Forelimb muscle (tissue), 1 donor: ENCODE results near the gene BMPER. TPM values are rescaled to one million over a fixed set of nuclear protein-coding genes. Genes with fewer than 3 reads are reported as not detected.
A peak's percentile ranks its signal among the peaks of the same experiment; 100 is the strongest.

ENCODE experiments used
- DNase-seq: peaks from one replicate; pipeline ENCODE4 v3.0.0-alpha.2; 2013; ENCODE audit warnings: low read depth
- polyA plus RNA-seq: library from polyadenylated mRNA; unstranded; fragments of 120-200 nt; gene quantifications from one replicate; pipeline ENCODE4 v1.2.1, GENCODE V29; 2013; ENCODE audit not compliant: insufficient read length

BMPER gene
- polyA plus RNA-seq, 1 donor: 3.6 TPM

- no peak for DNase-seq
Observed at GRCh38 chr7:33968591-33968990, 63.3 kb downstream of the BMPER start.

- DNase-seq: no peak
Observed at GRCh38 chr7:33970536-33970935, 65.2 kb downstream of the BMPER start.

DNA sequence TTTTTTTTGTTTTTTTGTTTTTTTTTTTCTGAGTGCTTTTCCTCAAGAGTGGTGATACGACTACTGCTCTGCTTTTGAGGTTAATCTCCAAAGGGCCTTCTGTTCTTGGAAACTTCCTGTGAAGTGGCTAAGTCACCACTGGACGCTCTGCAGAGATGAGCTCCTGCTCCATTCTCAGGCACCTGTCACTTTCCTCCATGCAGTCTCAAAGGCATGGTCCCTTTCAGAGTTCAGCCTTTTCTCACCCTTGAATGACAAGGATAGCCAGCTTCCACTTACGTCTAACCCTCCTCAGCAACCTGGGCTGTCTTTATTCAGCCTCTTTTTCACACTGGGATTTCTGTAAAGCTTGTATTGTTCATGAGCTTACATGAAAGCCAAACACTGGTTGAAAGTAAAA, 65.8 kb downstream of the BMPER start:
- DNase-seq: no peak

DNA sequence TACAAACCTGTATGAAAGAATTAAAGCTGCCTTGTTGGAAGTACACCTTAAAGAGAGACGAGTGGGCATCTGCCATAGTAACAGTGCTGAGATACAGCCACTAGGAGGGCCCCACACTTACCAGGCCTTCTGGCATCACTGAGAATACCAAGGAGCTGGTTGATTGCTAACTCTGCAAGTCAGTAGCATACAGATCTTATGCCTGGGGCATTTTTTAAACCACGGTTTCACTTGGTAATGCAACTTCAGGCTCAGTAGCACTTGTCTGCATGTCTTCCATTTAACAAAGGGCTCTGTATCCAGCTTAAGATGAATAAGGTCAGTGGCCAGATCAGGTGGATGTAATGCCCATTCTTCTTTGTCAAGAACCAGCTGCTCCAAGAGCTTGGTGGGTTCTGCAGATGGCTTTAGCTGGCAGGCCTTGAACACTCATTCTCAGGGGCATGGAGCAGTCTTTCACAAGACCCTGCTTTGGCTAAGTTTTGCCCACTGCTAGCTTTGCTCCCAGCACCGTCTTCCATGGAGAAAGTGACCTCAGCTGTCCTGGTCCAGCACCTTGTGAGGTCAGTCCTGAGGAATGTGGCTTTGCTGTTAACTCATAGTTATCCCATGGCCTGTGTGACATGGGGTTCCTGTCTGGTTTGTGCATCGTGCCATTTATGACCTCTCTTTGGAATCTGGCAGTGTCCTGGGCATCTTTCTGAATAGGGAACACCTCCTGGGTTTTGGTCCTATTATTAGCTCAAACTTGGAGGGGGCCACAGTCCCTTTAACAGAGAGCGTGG, 68.1 kb downstream of the BMPER start:
- no peak for DNase-seq

GRCh38 chr7:33979300-33979806, 74.0 kb downstream of the BMPER start:
- DNase-seq: no peak

- no peak for DNase-seq
Observed at GRCh38 chr7:33979807-33980355, 74.5 kb downstream of the BMPER start.

- no peak for DNase-seq
Observed at GRCh38 chr7:33981226-33981625, 75.9 kb downstream of the BMPER start.

DNA sequence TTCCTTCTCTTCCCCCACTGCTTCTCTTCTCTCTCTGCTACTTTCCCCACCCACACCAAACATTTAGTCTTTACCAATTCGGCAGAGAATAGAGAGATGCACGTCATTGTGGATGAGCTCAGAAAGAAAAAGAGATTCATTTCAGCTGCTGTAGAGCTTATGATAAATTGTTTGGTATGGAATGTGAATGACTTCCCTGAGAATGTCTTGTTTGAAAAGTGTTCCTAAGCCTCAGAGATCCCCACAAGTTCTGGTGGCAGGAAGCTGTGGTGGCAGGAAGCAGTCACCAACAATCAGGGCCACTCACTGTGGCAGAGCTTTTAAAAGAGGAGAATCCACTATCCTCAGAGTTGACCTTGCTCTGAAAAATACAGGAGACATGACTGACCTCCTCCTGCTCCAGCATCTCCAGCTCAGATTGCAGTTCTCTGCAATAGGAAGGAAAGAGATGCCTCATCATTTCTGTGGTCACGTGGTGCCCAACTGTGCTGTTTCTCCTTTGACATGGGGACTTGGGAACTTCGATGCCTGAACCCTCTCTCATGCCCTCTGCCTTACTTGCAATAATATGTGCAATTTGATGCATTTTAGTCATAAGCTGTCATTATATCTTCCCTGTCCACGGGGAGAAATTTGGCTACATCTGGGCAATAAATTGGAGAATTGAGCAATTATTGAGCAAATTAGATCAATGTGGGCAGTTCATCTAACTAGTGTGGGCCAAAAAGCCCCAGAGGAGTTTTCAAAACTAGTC, 76.5 kb downstream of the BMPER start:
- DNase-seq: no peak

DNA sequence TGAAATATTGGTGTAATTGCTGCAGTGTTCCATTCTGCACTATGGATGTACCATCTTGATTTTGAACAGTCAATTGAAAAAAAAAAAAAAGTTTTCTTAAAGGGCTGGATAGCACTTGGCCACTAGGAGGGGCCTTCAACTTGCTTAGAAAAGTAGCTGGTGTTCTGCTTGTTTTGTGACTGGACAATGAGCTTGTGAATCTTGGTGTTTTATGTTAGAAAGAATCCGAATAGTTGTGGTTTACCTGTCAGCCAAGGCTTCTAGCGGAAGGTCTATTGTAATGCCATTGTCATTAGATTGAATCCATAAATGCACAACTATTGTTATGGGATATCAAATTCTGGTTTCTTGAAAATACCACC, 77.1 kb downstream of the BMPER start:
- no peak for DNase-seq

DNA sequence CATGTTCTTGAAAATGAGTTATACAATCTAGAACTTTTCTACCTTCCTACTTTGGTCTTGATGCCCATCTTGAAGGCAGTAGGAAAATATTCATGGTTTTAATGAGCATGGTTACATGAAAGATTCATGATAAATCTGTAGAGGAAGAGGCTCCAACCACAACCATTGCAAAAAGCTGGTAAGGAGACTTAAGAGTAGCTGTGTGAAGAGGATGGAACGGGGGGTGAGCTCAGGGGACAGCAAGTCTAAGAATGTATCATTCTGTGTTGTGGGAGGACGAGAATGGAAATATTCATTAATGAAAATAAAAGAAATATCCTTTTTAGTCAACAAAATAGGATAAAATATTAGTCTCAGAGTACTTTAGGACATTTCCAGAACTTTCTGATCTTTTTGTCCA, 81.1 kb downstream of the BMPER start:
- no peak for DNase-seq

DNA sequence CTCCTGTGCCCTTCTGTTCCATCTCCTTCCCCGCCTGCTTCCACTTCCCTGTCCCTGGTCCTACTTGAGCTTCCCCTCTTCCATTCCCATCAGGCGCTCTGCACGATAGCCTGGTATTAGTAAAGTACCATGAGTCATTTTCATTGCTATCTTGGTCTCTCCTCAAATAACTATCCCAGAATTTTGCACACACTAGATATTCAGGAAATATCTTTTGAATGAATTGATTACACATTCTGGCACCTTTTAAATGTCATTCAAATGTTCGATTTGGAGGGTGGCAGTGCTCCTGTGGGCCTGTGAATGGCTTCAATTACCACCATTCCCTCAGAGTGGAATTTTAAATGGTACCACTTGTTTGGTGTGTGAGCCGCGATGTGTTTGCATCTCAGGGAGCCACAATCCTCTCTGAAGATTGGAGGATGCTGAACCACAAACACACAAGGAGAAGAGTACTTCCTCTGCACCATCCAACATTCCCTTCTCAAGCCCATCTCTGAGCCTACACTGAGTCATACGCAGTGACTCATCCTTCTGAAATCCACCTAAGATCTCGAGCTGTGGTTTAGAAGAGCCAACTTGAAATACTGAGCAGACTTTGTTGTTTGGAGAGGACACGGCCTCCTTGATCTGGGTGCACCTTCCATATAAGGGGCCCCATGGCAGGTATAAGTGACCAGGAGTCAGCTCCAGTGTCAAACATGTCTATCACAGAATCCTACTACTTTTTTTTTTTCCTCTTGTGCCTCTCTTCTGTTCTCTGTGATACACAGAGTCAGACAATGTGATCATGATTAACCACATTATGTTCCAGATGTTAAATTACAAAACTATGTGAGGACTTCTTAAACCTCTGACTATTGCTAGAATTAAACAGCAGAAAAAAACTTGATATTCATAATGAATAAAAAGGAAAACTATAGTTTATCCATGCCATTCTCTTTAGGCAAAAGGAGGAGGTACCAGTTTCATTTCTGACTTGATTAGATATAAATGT, 81.9 kb downstream of the BMPER start:
- no peak for DNase-seq

DNA sequence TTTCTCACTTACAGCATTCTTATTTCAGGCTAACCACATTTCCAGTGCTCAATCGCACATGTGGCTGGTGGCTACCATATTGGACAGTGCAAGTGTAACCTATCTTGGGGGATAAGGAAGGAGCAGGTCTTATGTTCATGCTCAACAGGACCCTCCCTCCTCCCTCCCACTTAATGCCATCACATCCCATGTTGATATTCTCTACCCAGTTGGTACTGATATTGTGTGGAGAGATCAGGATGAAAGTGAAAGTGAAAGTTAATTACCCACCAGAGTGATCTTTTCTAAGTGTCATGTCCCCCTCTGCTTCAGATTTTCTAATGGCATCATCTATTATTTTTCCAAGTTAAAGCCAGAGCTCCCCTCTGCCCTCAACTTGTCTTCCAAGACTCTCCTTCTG, 91.6 kb downstream of the BMPER start:
- no peak for DNase-seq

DNA sequence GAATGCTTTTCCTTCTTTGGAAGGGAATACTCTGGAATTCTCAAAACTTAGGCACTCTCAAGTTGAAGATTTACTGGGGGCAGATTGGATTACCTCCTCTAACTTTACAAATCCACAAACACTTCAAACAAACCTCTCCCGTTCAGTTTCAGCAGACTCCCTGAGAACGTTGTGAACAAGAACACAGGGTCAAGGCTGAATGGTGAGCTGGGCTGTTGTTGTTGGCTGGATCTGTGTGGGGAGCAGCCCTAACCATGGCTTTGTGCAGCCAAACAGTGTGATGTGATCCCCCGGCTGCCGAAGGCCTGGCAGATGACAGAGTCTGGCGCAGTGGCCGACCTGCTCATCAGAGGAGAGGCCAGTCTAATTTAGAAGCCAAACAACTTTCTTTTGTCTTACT, 93.1 kb downstream of the BMPER start:
- no peak for DNase-seq

- DNase-seq: no peak
Observed at GRCh38 chr7:34011017-34011695, 105.8 kb downstream of the BMPER start.

GRCh38 chr7:34011696-34012095, 106.4 kb downstream of the BMPER start:
- DNase-seq: no peak

DNA sequence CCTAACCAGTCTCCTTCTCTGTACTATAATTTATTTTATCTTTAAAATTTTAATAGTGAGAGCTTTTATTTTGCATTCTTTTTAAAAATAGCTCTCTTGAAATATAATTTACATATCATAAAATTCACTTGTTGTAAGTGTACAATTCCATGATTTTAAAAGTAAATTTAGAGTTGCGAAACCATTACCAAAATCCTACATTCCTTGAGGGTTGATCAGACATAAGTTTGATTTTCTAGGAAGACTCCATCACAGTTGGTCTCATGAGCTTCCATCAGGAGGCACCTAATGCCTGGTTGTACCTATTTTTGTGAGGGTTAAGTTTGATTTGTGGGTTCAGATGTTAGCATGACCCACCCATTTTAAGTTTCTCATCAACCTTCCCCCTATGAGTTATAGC, 108.1 kb downstream of the BMPER start:
- no peak for DNase-seq

DNA sequence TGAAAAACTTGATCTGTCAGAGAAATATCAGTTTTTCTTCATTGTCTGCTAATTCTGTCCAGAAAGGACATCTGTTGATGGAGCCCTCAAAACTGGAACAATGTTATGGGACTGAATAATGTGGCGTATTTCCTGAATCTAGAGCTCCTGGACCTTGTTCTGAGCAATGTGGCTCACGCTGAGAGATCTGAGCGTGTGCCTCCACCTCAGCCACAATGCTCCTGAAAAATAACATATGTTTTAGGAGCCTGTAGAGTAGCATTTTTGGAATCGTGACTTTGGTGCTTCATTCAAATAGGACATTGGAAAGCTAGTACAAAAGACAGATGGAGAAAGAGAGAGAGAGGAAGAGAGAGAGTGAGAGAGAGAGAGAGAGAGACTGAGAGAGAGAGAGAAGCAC, 110.3 kb downstream of the BMPER start:
- DNase-seq: no peak

DNA sequence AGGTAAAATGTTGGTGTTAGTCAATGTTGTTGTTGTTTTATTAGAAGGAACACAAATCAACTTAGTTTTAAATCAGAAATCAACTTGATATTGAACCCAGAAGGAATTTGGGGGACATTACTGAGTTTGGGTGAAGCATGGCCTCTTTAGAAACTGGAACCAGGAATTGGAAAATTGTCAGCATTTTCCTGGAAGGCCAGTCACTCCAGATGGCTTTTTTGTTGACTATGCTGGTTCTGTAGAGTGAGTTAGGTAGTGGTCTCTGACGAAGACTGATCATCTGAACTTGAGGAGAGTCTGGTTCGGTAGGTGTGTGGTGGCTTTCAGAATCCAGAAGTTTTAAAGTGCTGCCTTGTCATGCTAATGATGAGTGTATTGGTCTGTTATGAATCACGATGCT, 111.5 kb downstream of the BMPER start:
- DNase-seq: no peak

DNA sequence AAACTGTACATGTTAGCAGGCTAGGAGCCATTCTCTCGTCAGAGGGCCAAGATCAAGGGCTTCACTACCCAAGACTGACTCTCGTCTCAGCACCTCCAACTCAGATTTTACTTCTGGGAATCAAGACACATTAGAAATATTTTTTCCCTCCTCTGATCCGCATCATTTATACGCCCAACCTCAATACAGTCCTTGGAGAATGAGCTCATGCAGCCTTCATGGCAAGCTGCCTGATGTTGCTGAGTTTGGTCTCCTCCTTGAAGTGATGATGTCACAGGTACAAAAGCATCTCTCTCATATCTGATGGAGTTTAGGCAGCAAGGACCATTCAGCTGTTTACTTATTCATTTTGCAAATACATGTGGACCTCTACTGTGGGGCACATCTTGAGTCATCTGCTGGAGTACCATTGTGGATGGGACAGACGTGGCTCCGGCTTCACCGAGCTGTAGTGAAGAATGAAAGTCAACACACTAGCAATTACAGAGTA, 114.0 kb downstream of the BMPER start:
- DNase-seq: peak; percentile 76

- no peak for DNase-seq
Observed at GRCh38 chr7:34022626-34023025, 117.3 kb downstream of the BMPER start.

- no peak for DNase-seq
Observed at GRCh38 chr7:34025600-34025999, 120.3 kb downstream of the BMPER start.
